ENCODE results near the gene IL6ST.

IL6ST gene

GRCh38 chr5:55897905-55898304, 96.9 kb downstream of the IL6ST start:
- no peaks in the 10 kb centered on the region for H3K27me3 ChIP-seq (ENCODE audit: low read depth, low read length)
- no peak overlapping the region for H3K4me3 ChIP-seq (ENCODE audit: low read length)
- TF ChIP-seq CTCF (IDR thresholded peaks at IDR 0.05; ENCODE audit: low read depth, low read length): no peak
- no peak overlapping the region for H3K9ac ChIP-seq (ENCODE audit: low read length)
- no peaks in the 10 kb centered on the region for H3K36me3 ChIP-seq (replicated peaks; ENCODE audit: low read depth, low read length)
- no peaks in the 10 kb centered on the region for H4K20me1 ChIP-seq (ENCODE audit: insufficient read depth, low read length)
- no peak overlapping the region for H3K4me2 ChIP-seq (ENCODE audit: low read length)
- H3K9me3 ChIP-seq (ENCODE audit: insufficient read depth, low read length): no peaks in the 10 kb centered on the region
- no peaks in the 10 kb centered on the region for H3K79me2 ChIP-seq (ENCODE audit: low read length)
- H2AFZ ChIP-seq (ENCODE audit: low read depth, low read length): no peak overlapping the region
- H3K4me1 ChIP-seq (ENCODE audit: low read length): peaks cover 37% of the 10 kb centered on the region
- no peak overlapping the region for H3K27ac ChIP-seq (ENCODE audit: low read length)

DNA sequence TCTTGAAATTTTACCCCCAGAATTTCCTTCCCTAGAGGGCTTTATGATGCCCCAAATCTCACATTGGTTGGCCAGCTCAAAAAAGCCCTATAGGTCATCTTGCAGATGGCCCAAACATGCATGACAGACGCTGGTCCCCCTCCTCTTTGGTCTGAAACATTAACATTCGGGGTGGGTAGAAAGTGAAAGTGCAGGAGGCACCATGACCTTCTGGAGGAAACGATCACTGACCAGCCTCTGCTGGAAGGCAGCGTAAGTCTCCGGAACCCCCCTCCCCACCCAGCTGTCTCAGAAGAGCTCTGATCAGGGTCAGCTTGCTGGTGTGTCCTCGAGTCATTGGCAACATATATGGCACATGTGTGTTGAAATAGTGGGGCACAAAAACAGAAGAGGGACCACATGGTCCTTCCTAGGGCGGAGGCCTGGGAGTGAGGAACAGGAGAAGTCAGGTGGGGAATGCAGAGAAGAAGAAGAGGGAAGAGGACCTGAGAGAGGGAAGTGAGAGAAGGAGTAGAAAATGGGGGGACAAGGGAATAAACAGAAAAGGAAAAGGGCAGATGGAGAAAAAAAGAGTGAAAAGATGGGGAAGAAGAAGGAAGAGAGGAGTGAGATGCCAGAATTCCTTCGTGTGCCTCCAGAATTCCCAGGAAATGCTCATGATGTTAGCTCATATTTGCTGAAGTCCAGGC, 97.4 kb downstream of the IL6ST start:
- H3K4me3 ChIP-seq (ENCODE audit: low read length): no peak overlapping the region

DNA sequence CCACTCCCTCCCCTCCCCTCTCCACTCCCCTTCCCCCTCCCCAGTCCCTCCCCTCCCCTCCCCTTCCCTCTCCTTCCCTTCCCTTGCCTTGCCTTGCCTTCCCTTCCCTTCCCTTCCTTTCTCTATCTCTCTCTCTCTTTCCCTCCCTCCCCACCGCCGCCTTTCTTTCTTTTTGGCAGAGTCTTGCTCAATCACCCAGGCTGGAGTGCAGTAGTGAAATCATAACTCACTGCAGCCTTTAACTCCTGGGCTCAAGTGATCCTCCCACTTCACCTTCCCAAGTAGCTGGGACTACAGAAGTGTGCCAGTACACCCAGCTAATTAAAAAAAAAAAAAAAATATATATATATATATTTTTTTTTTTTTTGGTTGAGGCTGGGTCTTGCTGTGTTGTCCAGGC, 98.1 kb downstream of the IL6ST start:
- Histone ChIP-seq H3K4me2 (ENCODE audit: low read length) (no peak overlapping the region), H3K4me1 (ENCODE audit: low read length) (peaks cover 34% of the 10 kb centered on the region), H3K79me2 (ENCODE audit: low read length) (no peaks in the 10 kb centered on the region), H3K36me3 (replicated peaks; ENCODE audit: low read depth, low read length) (no peaks in the 10 kb centered on the region), H3K27ac (ENCODE audit: low read length) (no peak overlapping the region), H4K20me1 (ENCODE audit: insufficient read depth, low read length) (no peaks in the 10 kb centered on the region), H3K4me3 (ENCODE audit: low read length) (no peak overlapping the region), H3K27me3 (ENCODE audit: low read depth, low read length) (no peaks in the 10 kb centered on the region), H3K9me3 (ENCODE audit: insufficient read depth, low read length) (no peaks in the 10 kb centered on the region), H3K9ac (ENCODE audit: low read length) (no peak overlapping the region), H2AFZ (ENCODE audit: low read depth, low read length) (no peak overlapping the region)
- TF ChIP-seq CTCF (IDR thresholded peaks at IDR 0.05; ENCODE audit: low read depth, low read length): no peak
- TF ChIP-seq EZH2phosphoT487 (IDR thresholded peaks at IDR 0.05; ENCODE audit: low read depth): no peak

More for the DNA sequence above, 97.4 kb downstream of the IL6ST start:
- H3K9ac ChIP-seq (ENCODE audit: low read length): no peak overlapping the region
- H2AFZ ChIP-seq (ENCODE audit: low read depth, low read length): no peak overlapping the region
- H3K36me3 ChIP-seq (replicated peaks; ENCODE audit: low read depth, low read length): no peaks in the 10 kb centered on the region
- no peaks in the 10 kb centered on the region for H4K20me1 ChIP-seq (ENCODE audit: insufficient read depth, low read length)
- H3K27me3 ChIP-seq (ENCODE audit: low read depth, low read length): no peaks in the 10 kb centered on the region
- H3K4me2 ChIP-seq (ENCODE audit: low read length): no peak overlapping the region
- no peak overlapping the region for H3K27ac ChIP-seq (ENCODE audit: low read length)
- no peaks in the 10 kb centered on the region for H3K9me3 ChIP-seq (ENCODE audit: insufficient read depth, low read length)
- no peak for TF ChIP-seq EZH2phosphoT487 (IDR thresholded peaks at IDR 0.05; ENCODE audit: low read depth)
- TF ChIP-seq CTCF (IDR thresholded peaks at IDR 0.05; ENCODE audit: low read depth, low read length): no peak
- H3K4me1 ChIP-seq (ENCODE audit: low read length): peaks cover 34% of the 10 kb centered on the region
- H3K79me2 ChIP-seq (ENCODE audit: low read length): no peaks in the 10 kb centered on the region

DNA sequence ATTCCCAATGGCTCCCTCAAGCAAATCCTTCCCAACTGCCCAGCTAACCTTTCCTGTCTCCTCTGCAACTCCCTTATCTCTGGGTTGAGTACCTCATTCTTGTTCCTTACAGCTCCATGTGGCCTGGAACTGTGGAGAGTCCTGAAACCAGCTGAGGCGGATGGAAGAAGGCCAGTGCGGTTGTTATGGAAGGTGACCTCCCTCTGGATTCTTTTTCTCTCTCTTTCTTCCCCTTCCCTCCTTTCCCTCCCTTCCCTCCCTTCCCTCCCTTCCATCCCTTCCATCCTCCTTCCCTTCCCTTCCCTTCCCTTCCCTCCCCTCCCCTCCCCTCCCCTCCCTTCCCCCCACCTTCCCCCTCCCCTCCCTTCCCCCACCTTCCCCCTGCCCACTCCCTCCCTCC, 98.5 kb downstream of the IL6ST start:
- no peaks in the 10 kb centered on the region for H3K27me3 ChIP-seq (ENCODE audit: low read depth, low read length)
- H3K9me3 ChIP-seq (ENCODE audit: insufficient read depth, low read length): no peaks in the 10 kb centered on the region
- H3K4me3 ChIP-seq (ENCODE audit: low read length): no peak overlapping the region
- no peak overlapping the region for H3K4me2 ChIP-seq (ENCODE audit: low read length)
- TF ChIP-seq CTCF (IDR thresholded peaks at IDR 0.05; ENCODE audit: low read depth, low read length) (no peak), EZH2phosphoT487 (IDR thresholded peaks at IDR 0.05; ENCODE audit: low read depth) (no peak)
- H4K20me1 ChIP-seq (ENCODE audit: insufficient read depth, low read length): no peaks in the 10 kb centered on the region
- no peak overlapping the region for H3K9ac ChIP-seq (ENCODE audit: low read length)
- H3K4me1 ChIP-seq (ENCODE audit: low read length): peaks cover 34% of the 10 kb centered on the region
- no peaks in the 10 kb centered on the region for H3K36me3 ChIP-seq (replicated peaks; ENCODE audit: low read depth, low read length)
- H3K27ac ChIP-seq (ENCODE audit: low read length): no peak overlapping the region
- no peak overlapping the region for H2AFZ ChIP-seq (ENCODE audit: low read depth, low read length)
- H3K79me2 ChIP-seq (ENCODE audit: low read length): no peaks in the 10 kb centered on the region
